ENCODE results near the gene KHDC1. TPM values are rescaled to one million over a fixed set of nuclear protein-coding genes. Genes with fewer than 3 reads are reported as not detected.
"Not testable (repeated sequence)": the region's sequence is repeated elsewhere in the genome, so short reads cannot be mapped to it uniquely, and the experiment has no call there.

KHDC1 gene, protein sequence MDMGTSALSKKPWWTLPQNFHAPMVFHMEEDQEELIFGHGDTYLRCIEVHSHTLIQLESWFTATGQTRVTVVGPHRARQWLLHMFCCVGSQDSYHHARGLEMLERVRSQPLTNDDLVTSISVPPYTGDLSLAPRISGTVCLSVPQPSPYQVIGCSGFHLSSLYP
- 3.5 TPM for polyA plus RNA-seq (2013, experiment 1 of 2; ENCODE audit: insufficient read length)
- 2.4 TPM for polyA plus RNA-seq (2013, experiment 2 of 2; ENCODE audit: insufficient read length)

DNA sequence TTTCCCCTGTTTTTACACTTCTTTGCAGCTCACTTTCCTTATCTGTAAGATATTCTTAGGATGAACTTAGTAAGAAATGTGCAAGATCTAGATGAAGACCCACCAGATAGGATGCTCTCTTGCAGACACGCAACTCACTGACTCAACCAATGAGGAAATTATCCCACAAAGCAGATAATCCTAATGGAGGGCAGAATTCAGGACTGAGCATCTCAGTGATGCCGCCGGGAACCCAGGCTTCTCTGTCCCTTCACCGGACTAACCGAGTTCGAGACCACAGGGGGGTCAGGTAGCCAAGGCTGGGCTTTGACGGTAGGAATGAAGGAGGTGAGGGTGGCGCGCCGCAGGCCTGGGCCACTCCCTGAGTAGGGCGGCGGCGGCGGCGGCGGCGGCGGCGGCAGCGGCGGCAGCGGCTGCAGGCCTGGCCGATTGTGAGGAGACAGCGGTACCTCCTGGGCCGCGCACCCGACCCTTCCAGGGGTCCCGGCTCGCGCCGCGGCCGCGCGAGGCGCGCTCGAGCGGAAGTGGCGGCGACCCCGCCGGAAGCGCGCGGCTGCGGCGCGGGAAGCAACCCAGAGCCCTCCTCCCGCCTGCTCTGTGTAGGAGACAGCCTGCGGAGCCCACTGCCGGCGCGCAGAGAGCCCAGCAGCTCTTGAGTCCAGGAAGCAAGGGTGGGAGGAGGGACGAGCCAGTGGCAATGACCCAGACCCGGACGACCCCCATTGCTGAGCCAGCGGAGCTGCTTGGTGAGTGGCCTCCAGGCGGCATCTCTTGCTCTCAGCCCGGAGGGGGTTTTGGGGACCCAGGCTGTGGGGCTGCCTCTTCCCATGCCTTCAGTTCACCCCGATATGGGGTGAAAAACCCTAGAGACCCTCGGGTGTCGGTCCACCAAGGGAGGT lies at the start of gene KHDC1:
Gene KHDC1 (minus strand): TSS at position 526 of the 899 bp plus-strand sequence. CDS start 20,679 bp downstream, outside the sequence.
- DNase-seq: peak; percentile 67

- DNase-seq: not testable (repeated sequence)
Measured at GRCh38 chr6:73310503-73310845, 47.5 kb upstream of the KHDC1 start.

- DNase-seq: peak; percentile 62
Measured at GRCh38 chr6:73309785-73310502, 46.9 kb upstream of the KHDC1 start.

GRCh38 chr6:73309535-73309784 lies 46.5 kb upstream of the KHDC1 start:
- no peak for DNase-seq

DNA sequence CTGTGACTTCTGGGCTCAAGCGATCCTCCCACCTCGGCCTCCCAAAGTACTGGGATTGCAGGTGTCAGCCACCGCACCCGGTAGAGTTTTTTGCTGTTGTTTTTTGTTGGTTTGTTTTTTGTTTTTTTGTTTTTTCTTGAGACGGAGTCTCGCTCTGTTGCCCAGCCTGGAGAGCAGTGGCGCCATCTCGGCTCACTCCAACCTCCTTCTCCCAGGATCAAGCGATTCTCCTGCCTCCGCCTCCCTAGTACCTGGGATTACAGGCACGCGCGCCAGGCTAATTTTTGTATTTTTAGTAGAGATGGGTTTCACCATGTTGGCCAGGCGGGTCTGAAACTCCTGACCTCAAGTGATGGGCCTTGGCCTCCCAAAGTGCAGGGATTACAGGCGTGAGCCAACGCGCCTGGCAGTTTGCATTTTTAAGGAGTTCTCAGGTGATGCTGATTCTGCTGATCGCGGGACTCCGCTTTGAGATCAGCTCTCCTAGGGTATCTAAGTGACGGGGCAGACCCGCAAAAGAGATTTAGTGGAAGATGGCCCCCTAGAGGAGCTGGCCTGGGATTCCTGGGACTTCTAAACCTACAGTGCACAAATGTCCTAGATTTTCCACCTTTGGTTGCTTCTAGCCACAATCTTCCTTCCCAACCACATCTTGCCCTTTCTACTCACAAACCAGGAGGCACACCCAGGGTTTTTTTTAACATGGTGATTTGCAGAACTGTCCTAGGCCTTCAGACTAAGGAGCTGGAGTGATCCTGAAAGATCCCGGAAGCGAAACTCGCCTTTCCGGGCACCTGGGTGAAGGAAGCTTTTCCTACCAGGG lies 45.9 kb upstream of the KHDC1 start:
- peak; percentile 25 for DNase-seq

- not testable (repeated sequence) for DNase-seq
Measured at GRCh38 chr6:73303773-73304172, 40.8 kb upstream of the KHDC1 start.

- DNase-seq: no peak
Measured at GRCh38 chr6:73302339-73302738, 39.3 kb upstream of the KHDC1 start.

- peak; percentile 19 for DNase-seq
Measured at GRCh38 chr6:73299151-73299971, 36.4 kb upstream of the KHDC1 start.

DNA sequence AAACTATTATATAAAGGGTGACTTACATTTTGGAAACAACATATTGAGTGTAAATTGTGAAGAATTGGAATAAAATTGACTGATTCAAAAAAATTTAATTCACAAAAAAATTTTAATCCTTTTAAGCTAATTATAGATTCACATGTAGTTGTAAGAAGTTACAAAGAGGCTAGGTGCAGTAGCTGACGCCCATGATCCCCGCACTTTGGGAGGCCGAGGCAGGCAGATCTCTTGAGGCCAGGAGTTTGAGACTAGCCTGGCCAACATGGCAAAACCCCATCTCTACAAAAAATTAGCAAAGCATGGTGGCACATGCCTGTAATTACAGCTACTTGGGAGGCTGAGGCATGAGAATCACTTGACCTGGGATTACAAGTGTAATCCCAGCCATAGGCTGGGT lies 30.3 kb upstream of the KHDC1 start:
- no peak for DNase-seq

DNA sequence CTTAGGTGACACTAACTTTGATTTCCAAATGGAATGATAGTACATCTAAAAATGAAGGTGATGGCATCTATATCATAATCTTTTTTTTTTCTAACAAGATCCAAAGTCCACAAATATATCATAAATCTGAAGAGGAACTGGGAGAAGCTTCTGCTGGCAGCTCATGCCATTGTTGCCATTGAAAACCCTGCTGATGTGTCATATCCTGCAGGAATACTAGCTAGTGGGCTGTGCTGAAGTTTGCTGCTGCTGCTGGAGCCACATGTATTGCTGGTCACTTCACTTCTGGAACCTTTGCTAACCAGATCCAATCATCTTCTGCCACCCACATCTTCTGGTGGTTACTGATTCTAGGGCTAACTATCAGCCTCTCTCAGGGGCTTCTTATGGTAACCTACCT lies 27.4 kb upstream of the KHDC1 start:
- peak; percentile 41 for DNase-seq

DNA sequence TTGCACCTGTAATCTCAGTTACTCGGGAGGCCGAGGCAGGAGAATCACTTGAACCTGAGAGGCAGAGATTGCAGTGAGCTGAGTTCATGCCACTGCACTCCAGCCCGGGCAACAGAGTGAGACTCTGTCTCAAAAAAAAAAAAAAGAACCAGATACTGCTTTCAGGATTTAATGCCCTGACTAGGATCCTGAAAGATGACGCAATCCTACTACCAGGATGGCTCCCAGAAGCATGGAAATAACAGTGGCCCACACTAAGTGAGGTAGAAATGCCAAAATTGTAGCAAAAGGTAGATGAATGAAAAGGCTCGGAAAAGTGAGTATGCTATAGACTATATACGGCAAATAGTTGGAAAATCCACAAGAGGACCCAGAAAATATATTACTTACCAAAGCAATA lies 23.8 kb upstream of the KHDC1 start:
- no peak for DNase-seq

DNA sequence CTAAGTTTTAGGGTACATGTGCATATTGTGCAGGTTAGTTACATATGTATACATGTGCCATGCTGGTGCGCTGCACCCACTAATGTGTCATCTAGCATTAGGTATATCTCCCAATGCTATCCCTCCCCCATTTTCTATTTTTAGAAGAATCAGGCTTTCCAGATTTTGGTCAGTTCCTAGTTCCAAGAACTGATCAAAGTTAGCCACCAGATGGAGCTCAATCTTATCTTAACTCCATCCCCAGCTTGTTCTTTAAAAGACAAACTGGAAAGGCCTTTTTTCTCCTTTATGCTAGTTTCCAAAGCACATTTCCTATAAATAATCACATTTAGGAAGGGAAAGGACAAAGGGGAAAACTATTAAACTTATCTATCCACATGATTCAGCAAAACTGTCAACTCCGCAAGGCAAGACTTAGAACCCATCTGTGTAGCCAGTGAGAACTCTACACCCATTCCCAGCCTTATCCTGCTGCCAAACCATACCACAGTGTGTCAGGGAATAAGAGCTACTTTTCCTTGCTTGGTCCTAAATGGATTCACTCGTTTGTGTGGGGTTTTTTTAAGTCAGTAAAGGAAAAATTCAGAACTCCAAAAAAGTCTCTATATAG lies 22.8 kb upstream of the KHDC1 start:
- DNase-seq: peak; percentile 57

- DNase-seq: no peak
Measured at GRCh38 chr6:73282871-73283270, 19.9 kb upstream of the KHDC1 start.

DNA sequence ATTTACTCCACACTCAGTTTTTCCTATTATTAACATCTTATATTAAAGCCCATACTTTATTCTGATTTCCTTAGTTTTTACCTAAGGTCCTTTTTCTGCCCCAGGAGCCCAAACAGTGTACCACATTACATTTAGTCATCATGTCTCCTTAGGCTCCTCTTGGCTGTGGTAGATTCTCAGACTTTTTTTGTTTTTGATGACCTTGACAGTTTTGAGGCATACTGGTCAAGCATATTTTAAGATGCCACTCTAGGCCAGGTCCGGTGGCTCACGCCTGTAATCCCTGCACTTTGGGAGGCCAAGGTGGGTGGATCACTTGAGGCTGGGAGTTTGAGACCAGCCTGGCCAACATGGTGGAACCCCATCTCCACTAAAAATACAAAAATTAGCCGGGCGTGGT lies 18.7 kb upstream of the KHDC1 start:
- not testable (repeated sequence) for DNase-seq

GRCh38 chr6:73269296-73269695 lies 6.3 kb upstream of the KHDC1 start:
- DNase-seq: not testable (repeated sequence)

DNA sequence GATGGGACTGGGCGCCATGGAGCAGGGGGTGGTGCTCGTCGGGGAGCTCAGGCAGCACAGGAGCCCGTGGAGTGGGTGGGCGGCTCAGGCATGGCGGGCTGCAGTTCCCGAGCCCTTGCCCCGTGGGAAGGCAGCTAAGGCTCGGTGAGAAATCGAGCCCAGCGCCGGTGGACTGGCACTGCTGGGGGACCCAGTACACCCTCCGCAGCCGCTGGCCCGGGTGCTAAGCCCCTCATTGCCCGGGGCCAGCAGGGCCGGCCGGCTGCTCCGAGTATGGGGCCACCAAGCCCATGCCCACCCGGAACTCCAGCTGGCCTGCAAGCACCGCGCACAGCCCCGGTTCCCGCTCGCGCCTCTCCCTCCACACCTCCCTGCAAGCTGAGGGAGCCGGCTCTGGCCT lies 5.9 kb upstream of the KHDC1 start:
- DNase-seq: not testable (repeated sequence)

DNA sequence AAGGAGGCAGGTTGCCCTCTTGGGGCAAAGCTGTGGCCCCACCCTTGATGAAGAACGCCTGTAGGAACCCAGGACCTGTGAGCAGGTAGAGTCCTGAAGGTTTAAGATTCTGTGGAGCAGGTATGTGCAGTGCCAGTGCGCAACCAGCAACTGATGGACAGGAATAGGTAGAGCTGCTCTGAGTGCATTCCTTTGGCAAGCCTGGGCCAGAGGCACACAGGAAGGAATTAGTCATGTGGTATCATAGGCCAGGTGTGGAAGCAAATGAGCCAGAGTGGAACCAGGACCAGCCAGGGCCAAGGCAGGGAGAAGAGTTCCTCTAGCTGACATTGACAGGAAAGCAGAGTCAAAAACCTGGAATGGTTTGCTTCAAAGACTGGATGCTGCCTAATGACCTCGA lies 1.4 kb upstream of the KHDC1 start:
- no peak for DNase-seq

DNA sequence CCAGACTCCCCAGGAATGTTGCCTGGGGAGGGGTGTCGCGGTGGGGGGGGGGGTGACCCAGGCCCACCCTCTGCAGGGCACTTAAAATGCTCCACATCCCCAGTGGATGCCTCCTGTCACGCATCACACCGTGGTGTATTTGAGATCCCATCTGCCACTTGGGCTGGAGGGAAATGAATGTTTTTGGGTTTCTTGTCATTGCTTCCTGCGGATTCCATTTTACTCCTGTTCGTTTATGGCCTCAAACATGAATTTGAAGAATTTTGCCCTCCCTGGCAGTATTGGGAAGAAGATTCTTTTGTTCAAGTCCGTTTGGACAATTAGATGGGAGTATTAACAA lies 544 bp upstream of the KHDC1 start:
- DNase-seq: peak; percentile 6

DNA sequence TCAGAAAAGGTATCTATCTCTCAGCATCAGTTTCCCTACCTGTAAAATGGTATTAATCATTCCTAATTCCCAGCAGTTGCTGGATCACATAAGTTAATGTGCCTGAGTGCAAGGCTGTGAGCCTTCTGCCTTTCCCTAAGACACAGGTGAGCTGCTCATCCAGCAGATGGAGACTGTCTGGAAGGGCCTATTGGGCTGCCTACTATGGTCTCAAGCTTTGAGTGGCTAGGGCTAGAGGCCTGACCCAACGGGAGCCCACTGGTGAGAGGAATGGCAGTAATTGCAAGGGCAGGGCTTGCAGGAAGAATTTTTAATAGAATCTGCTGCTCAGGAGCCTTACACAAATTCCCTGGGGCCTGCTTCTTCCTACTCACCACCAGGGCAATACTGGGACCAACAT lies 4.3 kb downstream of the KHDC1 start:
- no peak for DNase-seq

DNA sequence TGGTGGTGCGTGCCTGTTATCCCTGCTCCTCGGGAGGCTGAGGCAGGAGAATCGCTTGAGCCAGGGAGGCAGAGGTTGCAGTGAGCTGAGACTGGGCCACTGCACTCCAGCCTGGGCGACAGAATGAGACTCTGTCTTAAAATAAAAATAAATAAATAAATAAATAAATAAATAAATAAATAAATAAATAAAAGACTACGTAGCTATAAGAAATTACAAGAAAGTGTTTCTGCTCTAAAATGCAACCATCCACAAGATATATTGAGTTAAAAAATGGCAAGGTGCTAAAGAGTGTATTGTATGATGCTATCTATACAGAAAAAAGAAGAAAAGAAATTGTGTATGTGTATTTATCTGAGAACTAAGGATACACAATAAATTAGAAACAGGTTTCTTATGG lies 8.7 kb downstream of the KHDC1 start:
- not testable (repeated sequence) for DNase-seq

DNA sequence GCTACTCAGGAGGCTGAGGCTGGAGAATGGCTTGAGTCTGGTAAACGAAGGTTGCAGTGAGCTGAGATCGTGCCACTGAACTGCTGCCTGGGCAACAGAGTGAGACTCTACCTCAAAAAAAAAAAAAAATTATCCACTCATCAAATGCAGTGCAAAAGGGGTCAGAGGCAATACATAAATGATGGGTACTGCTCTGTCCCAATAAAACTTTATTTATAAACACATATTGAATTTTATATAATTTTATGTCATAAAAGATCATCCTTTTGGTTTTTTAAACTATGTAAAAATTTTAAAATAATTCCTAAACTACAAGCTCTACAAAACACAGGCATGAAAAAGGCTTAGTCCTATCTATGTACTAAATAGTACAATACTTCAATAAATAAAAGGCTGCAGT lies 10.3 kb downstream of the KHDC1 start:
- no peak for DNase-seq

- no peak for DNase-seq
Measured at GRCh38 chr6:73250016-73250415, 13.0 kb downstream of the KHDC1 start.

Measured in fibroblast of skin of back (primary cell).